ENCODE results near the gene PLPP4. TPM values are rescaled to one million over a fixed set of nuclear protein-coding genes. Genes with fewer than 3 reads are reported as not detected.

PLPP4 gene
- total RNA-seq, 1 experiment from 2014 or later: not detected

- ChIA-PET POLR2A (ENCODE audit: low non-redundant PET) (no interaction called here), CTCF (no interaction called here)
- no peak overlapping the region for H3K4me3 ChIP-seq (ENCODE audit: low read depth, low read length, poor library complexity, severe bottlenecking)
- no peaks in the 10 kb centered on the region for H3K36me3 ChIP-seq (ENCODE audit: insufficient read depth, low read length, poor library complexity, severe bottlenecking)
- TF ChIP-seq EZH2 (IDR thresholded peaks at IDR 0.05; ENCODE audit: borderline replicate concordance, low read depth, low read length, poor library complexity, severe bottlenecking) (no peak), CTCF (conservative IDR thresholded peaks at IDR 0.05; ENCODE audit: low read depth, low read length) (no peak)
- peaks cover 21% of the 10 kb centered on the region for H3K27me3 ChIP-seq (replicated peaks; ENCODE audit: insufficient read depth, low read depth, low read length, poor library complexity)
- H3K27ac ChIP-seq (ENCODE audit: low read depth, low read length, poor library complexity, severe bottlenecking): no peak overlapping the region
- DNase-seq (ENCODE audit: low spot score): no peak
- H3K9me3 ChIP-seq (ENCODE audit: low read depth, low read length, poor library complexity, severe bottlenecking): no peaks in the 10 kb centered on the region
- no TSS peak for BruUV-seq (replicated peaks)
- intact Hi-C loops (cut with micrococcal nuclease; ENCODE audit: unreplicated experiment): no loop called here
- no peaks in the 10 kb centered on the region for H3K4me1 ChIP-seq (ENCODE audit: insufficient read depth, low read length, poor library complexity, severe bottlenecking)
These were observed 20.5 kb upstream of the PLPP4 start for GRCh38 chr10:120436439-120437112.

DNA sequence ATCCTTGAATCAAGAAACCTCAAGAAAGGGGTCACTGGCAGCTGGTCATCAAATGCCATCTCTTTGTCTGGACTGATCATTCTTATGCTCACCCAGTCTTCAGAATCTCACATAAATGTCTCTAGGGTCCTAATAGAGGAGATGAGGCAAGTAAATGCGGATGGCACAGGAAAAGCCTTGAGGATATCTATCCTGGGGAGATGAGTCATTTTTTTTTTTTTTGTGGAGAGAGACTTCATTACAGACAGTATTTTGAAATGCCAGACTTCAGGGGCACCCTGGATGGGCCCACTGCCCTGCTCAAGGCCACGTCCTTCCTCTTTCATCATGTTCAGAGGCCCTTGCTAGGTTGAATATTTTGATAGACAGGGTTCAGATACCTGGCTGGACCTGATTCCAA, 19.5 kb upstream of the PLPP4 start:
- no peak overlapping the region for H3K27ac ChIP-seq (ENCODE audit: low read depth, low read length, poor library complexity, severe bottlenecking)
- no peak for DNase-seq (ENCODE audit: low spot score)
- BruUV-seq (replicated peaks): no TSS peak
- TF ChIP-seq EZH2 (IDR thresholded peaks at IDR 0.05; ENCODE audit: borderline replicate concordance, low read depth, low read length, poor library complexity, severe bottlenecking) (no peak), CTCF (conservative IDR thresholded peaks at IDR 0.05; ENCODE audit: low read depth, low read length) (no peak)
- no peaks in the 10 kb centered on the region for H3K36me3 ChIP-seq (ENCODE audit: insufficient read depth, low read length, poor library complexity, severe bottlenecking)
- CTCF ChIA-PET: no interaction called here
- no peaks in the 10 kb centered on the region for H3K4me1 ChIP-seq (ENCODE audit: insufficient read depth, low read length, poor library complexity, severe bottlenecking)
- POLR2A ChIA-PET (ENCODE audit: low non-redundant PET): no interaction called here
- H3K27me3 ChIP-seq (replicated peaks; ENCODE audit: insufficient read depth, low read depth, low read length, poor library complexity): peaks cover 17% of the 10 kb centered on the region
- H3K9me3 ChIP-seq (ENCODE audit: low read depth, low read length, poor library complexity, severe bottlenecking): no peaks in the 10 kb centered on the region
- no peak overlapping the region for H3K4me3 ChIP-seq (ENCODE audit: low read depth, low read length, poor library complexity, severe bottlenecking)
- intact Hi-C loops (cut with micrococcal nuclease; ENCODE audit: unreplicated experiment): no loop called here

- Histone ChIP-seq H3K27ac (ENCODE audit: low read depth, low read length, poor library complexity, severe bottlenecking) (no peak overlapping the region), H3K9me3 (ENCODE audit: low read depth, low read length, poor library complexity, severe bottlenecking) (no peaks in the 10 kb centered on the region), H3K4me1 (ENCODE audit: insufficient read depth, low read length, poor library complexity, severe bottlenecking) (no peaks in the 10 kb centered on the region), H3K36me3 (ENCODE audit: insufficient read depth, low read length, poor library complexity, severe bottlenecking) (no peaks in the 10 kb centered on the region), H3K4me3 (ENCODE audit: low read depth, low read length, poor library complexity, severe bottlenecking) (no peak overlapping the region), H3K27me3 (replicated peaks; ENCODE audit: insufficient read depth, low read depth, low read length, poor library complexity) (peaks cover 16% of the 10 kb centered on the region)
- POLR2A ChIA-PET (ENCODE audit: low non-redundant PET): no interaction called here
- CTCF ChIA-PET: no interaction called here
- intact Hi-C loops (cut with micrococcal nuclease; ENCODE audit: unreplicated experiment): no loop called here
- BruUV-seq (replicated peaks): no TSS peak
- TF ChIP-seq EZH2 (IDR thresholded peaks at IDR 0.05; ENCODE audit: borderline replicate concordance, low read depth, low read length, poor library complexity, severe bottlenecking) (no peak), CTCF (conservative IDR thresholded peaks at IDR 0.05; ENCODE audit: low read depth, low read length) (no peak)
- DNase-seq (ENCODE audit: low spot score): no peak
These were observed 5.1 kb upstream of the PLPP4 start for GRCh38 chr10:120451968-120452367.
